HepG2 (cell line): ENCODE results near the gene ACP1. TPM values are rescaled to one million over a fixed set of nuclear protein-coding genes. Genes with fewer than 3 reads are reported as not detected.

Source experiments
- ARID5B ChIP-seq: IDR thresholded peaks from 2 replicates; pipeline ENCODE4 v1.4.0; 2020; ENCODE audit warnings: mild to moderate bottlenecking, missing genetic modification reagents
- CCDC6 ChIP-seq: sonication (generic); formaldehyde crosslinking; IDR thresholded peaks from 2 replicates; pipeline ENCODE4 v1.8.1; 2022; ENCODE audit warnings: mild to moderate bottlenecking, missing genetic modification reagents, moderate library complexity
- CREM ChIP-seq, 2 experiments: sonication (generic) in 1 of 2; formaldehyde crosslinking in 1 of 2; IDR thresholded peaks; 2 replicates each; pipeline versions ENCODE4 v1.4.0 to v1.6.1; 2016 to 2020; ENCODE audit warnings: antibody characterized with exemption in 1 of 2, mild to moderate bottlenecking in 1 of 2, missing genetic modification reagents in 1 of 2
- FOXA3 ChIP-seq: IDR thresholded peaks from 2 replicates; pipeline ENCODE4 v1.6.1; 2016; ENCODE audit warnings: missing genetic modification reagents, missing compliant biosample characterization
- HIVEP1 ChIP-seq: sonication (generic); formaldehyde crosslinking; IDR thresholded peaks from 2 replicates; pipeline ENCODE4 v1.4.0; 2020; ENCODE audit warnings: mild to moderate bottlenecking, missing genetic modification reagents
- HNRNPK ChIP-seq: fragments of 200-400 bp; formaldehyde crosslinking; IDR thresholded peaks from 2 replicates; pipeline ENCODE4 v1.6.1; 2018; ENCODE audit warnings: low read length, low read depth, moderate library complexity, mild to moderate bottlenecking; ENCODE audit not compliant: poor library complexity, severe bottlenecking
- MED1 ChIP-seq: sonication (generic); formaldehyde crosslinking; IDR thresholded peaks from 2 replicates; pipeline ENCODE4 v1.4.0; 2020; ENCODE audit warnings: missing genetic modification reagents
- NR2C2 ChIP-seq: sonication (generic); formaldehyde crosslinking; IDR thresholded peaks from 2 replicates; pipeline ENCODE4 v1.4.0; 2020; ENCODE audit warnings: missing genetic modification reagents, mild to moderate bottlenecking, moderate library complexity, borderline replicate concordance
- POGZ ChIP-seq: sonication (generic); formaldehyde crosslinking; IDR thresholded peaks from 2 replicates; pipeline ENCODE4 v1.4.0; 2020; ENCODE audit warnings: mild to moderate bottlenecking, missing genetic modification reagents
- SKI ChIP-seq: fragments of 450-650 bp; IDR thresholded peaks from one replicate; pipeline ENCODE4 v1.6.1; 2018; ENCODE audit warnings: mild to moderate bottlenecking; ENCODE audit not compliant: partially characterized antibody
- SOX6 ChIP-seq, 2 experiments: fragments of 450-650 bp in 1 of 2; sonication (generic) in 1 of 2; formaldehyde crosslinking in 1 of 2; IDR thresholded peaks; 2 replicates each; pipeline versions ENCODE4 v1.4.0 to v1.6.1; 2017 to 2020; ENCODE audit warnings: antibody characterized with exemption in 1 of 2, mild to moderate bottlenecking in 1 of 2, missing genetic modification reagents in 1 of 2
- STAT5B ChIP-seq: sonication (generic); formaldehyde crosslinking; IDR thresholded peaks from 2 replicates; pipeline ENCODE4 v1.4.0; 2020; ENCODE audit warnings: missing genetic modification reagents
- TEAD3 ChIP-seq: optimal IDR thresholded peaks from 2 replicates; pipeline ENCODE3; 2016; ENCODE audit warnings: borderline replicate concordance
- ZBTB38 ChIP-seq: sonication (generic); formaldehyde crosslinking; IDR thresholded peaks from 2 replicates; pipeline ENCODE4 v1.5.1; 2020; ENCODE audit warnings: mild to moderate bottlenecking, missing genetic modification reagents
- ZNF512B ChIP-seq: sonication (generic); formaldehyde crosslinking; IDR thresholded peaks from 2 replicates; pipeline ENCODE4 v1.5.1; 2020; ENCODE audit warnings: missing genetic modification reagents, mild to moderate bottlenecking, borderline replicate concordance
- ZNF747 ChIP-seq: sonication (generic); formaldehyde crosslinking; IDR thresholded peaks from 2 replicates; pipeline ENCODE4 v1.8.1; 2023; ENCODE audit warnings: missing genetic modification reagents, mild to moderate bottlenecking, borderline replicate concordance
- polyA plus RNA-seq, 8 experiments: library from polyadenylated mRNA; depleted of rRNA in 3 of 8; stranded (reverse) in 7 of 8; unstranded in 1 of 8; fragments of >200 nt; fragmentation: Illumina TruSeq in 4 of 8; extraction: Trizol in 4 of 8; gene quantifications; 2 replicates each; pipeline versions ENCODE4 v1.2.1 to v1.2.3, GENCODE V29; 2011 to 2016; ENCODE audit warnings: low read depth in 4 of 8, missing spikeins in 1 of 8, mixed read lengths in 1 of 8; ENCODE audit not compliant: insufficient read depth in 1 of 8
- total RNA-seq, 5 experiments: library from RNA; depleted of rRNA; stranded (reverse); fragments of >200 nt; fragmentation: Illumina TruSeq; extraction: Trizol; gene quantifications; 2 replicates each; pipeline ENCODE4 v1.2.3, GENCODE V29; 2016; ENCODE audit warnings: low read depth in 1 of 5
- TF ChIP-seq, protein P1 (sequence below): sonication (generic); formaldehyde crosslinking; IDR thresholded peaks from 2 replicates; pipeline ENCODE4 v1.4.0; 2020; ENCODE audit warnings: missing genetic modification reagents, mild to moderate bottlenecking, borderline replicate concordance

The ACP1 gene
- total and polyA plus RNA-seq, 2 of the 13 experiments (the other 11 are each of a cell fraction or from before 2014, with no cell fraction given) = 246 to 348 TPM

GRCh38 chr2:270861-271260, 6.1 kb downstream of the ACP1 start (continued):
- TF ChIP-seq NR2C2 (CRISPR knock-in tag) = 0 out of 2 replicates have a peak, but pooled peaks have one; percentile 27
- no peak for TF ChIP-seq ZNF512B
- TF ChIP-seq STAT5B (CRISPR knock-in tag) = no peak
- TF ChIP-seq POGZ (CRISPR knock-in tag) = peak; percentile 76
- peak; percentile 37; the same call in 1 of the 2 replicates for TF ChIP-seq FOXA3 (CRISPR knock-in tag)
- TF ChIP-seq ARID5B (CRISPR knock-in tag) = peak; percentile 79
- TF ChIP-seq SKI = peak; percentile 30
- TF ChIP-seq ZNF747 (CRISPR knock-in tag) = 0 out of 2 replicates have a peak, but pooled peaks have one; percentile 32
- peak; percentile 36; the same call in 1 of the 2 replicates for TF ChIP-seq MED1 (CRISPR knock-in tag)
- no peak for TF ChIP-seq HNRNPK
- 0 out of 2 replicates have a peak, but pooled peaks have one; percentile 57 for TF ChIP-seq ZBTB38 (CRISPR knock-in tag)
- TF ChIP-seq, protein P1, sequence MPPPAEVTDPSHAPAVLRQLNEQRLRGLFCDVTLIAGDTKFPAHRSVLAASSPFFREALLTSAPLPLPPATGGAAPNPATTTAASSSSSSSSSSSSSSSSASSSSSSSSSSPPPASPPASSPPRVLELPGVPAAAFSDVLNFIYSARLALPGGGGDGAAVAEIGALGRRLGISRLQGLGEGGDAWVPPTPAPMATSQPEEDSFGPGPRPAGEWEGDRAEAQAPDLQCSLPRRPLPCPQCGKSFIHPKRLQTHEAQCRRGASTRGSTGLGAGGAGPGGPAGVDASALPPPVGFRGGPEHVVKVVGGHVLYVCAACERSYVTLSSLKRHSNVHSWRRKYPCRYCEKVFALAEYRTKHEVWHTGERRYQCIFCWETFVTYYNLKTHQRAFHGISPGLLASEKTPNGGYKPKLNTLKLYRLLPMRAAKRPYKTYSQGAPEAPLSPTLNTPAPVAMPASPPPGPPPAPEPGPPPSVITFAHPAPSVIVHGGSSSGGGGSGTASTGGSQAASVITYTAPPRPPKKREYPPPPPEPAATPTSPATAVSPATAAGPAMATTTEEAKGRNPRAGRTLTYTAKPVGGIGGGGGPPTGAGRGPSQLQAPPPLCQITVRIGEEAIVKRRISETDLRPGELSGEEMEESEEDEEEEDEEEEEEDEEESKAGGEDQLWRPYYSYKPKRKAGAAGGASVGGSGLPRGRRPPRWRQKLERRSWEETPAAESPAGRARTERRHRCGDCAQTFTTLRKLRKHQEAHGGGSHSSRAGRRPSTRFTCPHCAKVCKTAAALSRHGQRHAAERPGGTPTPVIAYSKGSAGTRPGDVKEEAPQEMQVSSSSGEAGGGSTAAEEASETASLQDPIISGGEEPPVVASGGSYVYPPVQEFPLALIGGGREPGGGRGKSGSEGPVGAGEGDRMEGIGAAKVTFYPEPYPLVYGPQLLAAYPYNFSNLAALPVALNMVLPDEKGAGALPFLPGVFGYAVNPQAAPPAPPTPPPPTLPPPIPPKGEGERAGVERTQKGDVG (CRISPR knock-in tag) = peak; percentile 81; the same call in 1 of the 2 replicates
- TF ChIP-seq CCDC6 (CRISPR knock-in tag) = no peak
- no peak for TF ChIP-seq CREM (IDR thresholded peaks at IDR 0.05)
- TF ChIP-seq CREM (CRISPR knock-in tag; IDR thresholded peaks at IDR 0.05) = no peak
- peak; percentile 28 for TF ChIP-seq TEAD3
- TF ChIP-seq SOX6 (IDR thresholded peaks at IDR 0.05) = no peak
- peak; percentile 55 for TF ChIP-seq SOX6 (CRISPR knock-in tag; IDR thresholded peaks at IDR 0.05)
- TF ChIP-seq HIVEP1 (CRISPR knock-in tag) = 0 out of 2 replicates have a peak, but pooled peaks have one; percentile 39
